ENCODE results near the gene SCPEP1. TPM values are rescaled to one million over a fixed set of nuclear protein-coding genes. Genes with fewer than 3 reads are reported as not detected.
"Not testable (repeated sequence)": the region's sequence is repeated elsewhere in the genome, so short reads cannot be mapped to it uniquely, and the experiment has no call there.

The SCPEP1 gene
- total RNA-seq, 2 experiments from 2014 or later = 22.1 to 25.5 TPM

DNA sequence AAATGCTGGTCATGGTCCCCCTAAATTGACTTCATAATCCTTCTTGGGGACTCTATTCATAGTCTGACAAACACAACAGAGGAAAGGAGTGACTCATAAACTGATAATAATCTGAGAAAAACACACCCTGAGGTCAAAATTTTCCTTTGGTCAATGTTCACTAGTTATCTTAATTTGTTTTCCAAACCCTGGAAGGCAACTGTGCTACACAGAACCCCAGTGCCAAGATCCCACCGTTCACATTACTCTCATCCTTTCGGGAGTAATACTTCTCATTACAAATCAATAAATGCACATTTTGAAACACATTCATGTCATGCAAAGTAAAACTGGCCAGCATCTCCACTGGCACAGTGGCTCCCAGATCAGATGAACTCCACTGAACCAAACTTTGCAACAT is 40.2 kb upstream of the SCPEP1 start:
- ATAC-seq (ENCODE audit: poor library complexity) = no peak
- ChIA-PET POLR2A (no interaction called here), CTCF (no interaction called here)
- peaks cover 41% of the 10 kb centered on the region for H3K36me3 ChIP-seq (ENCODE audit: insufficient read depth, low read length)
- no peaks in the 10 kb centered on the region for H3K27me3 Mint-ChIP-seq
- intact Hi-C loops (cut with DNase I, micrococcal nuclease) = no loop called here
- H3K27me3 ChIP-seq (ENCODE audit: control insufficient read depth in 1 of 2, insufficient read depth in 2 of 2, low read length in 2 of 2) = no peaks in the 10 kb centered on the region
- H3K27ac ChIP-seq (ENCODE audit: low read depth in 1 of 2, low read length in 2 of 2) = no peak overlapping the region
- no peak overlapping the region for H3K4me3 Mint-ChIP-seq
- H3K4me1 ChIP-seq (ENCODE audit: insufficient read depth, low read length) = no peaks in the 10 kb centered on the region
- no peaks in the 10 kb centered on the region for H3K9me3 ChIP-seq (ENCODE audit: control insufficient read depth in 1 of 2, insufficient read depth in 1 of 2, low read length in 2 of 2)
- H3K27ac Mint-ChIP-seq = no peak overlapping the region
- peaks cover 79% of the 10 kb centered on the region for H3K36me3 Mint-ChIP-seq (ENCODE audit: low read depth)
- H3K9me3 Mint-ChIP-seq = no peaks in the 10 kb centered on the region
- no peak overlapping the region for H3K4me3 ChIP-seq (ENCODE audit: low read length)
- DNase-seq = no peak
- TF ChIP-seq, protein P1, sequence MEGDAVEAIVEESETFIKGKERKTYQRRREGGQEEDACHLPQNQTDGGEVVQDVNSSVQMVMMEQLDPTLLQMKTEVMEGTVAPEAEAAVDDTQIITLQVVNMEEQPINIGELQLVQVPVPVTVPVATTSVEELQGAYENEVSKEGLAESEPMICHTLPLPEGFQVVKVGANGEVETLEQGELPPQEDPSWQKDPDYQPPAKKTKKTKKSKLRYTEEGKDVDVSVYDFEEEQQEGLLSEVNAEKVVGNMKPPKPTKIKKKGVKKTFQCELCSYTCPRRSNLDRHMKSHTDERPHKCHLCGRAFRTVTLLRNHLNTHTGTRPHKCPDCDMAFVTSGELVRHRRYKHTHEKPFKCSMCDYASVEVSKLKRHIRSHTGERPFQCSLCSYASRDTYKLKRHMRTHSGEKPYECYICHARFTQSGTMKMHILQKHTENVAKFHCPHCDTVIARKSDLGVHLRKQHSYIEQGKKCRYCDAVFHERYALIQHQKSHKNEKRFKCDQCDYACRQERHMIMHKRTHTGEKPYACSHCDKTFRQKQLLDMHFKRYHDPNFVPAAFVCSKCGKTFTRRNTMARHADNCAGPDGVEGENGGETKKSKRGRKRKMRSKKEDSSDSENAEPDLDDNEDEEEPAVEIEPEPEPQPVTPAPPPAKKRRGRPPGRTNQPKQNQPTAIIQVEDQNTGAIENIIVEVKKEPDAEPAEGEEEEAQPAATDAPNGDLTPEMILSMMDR (IDR thresholded peaks at IDR 0.05) = no peak
- H3K4me1 Mint-ChIP-seq (ENCODE audit: low read depth) = no peaks in the 10 kb centered on the region

DNA sequence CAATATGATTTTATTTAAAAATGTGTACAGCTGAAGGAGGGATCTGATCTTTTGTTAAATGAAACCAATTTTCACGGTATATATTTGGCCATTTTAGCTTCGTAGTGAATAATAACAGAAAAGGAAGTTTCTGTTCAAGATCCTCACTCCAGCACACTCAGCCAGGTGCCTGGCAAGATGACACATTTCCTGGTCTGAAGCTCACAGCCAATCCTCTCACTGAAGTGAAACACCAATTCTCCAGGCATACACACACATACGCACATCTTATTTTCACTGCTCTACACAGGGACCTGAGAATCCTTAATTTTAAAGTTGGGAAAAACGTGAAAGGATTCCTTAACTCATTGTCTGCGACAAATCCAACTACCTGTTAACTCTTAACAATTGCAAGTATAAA is 39.7 kb upstream of the SCPEP1 start:
- H3K4me1 Mint-ChIP-seq (ENCODE audit: low read depth); H3K4me3 ChIP-seq (ENCODE audit: low read length); ATAC-seq (ENCODE audit: poor library complexity); H3K4me1 ChIP-seq (ENCODE audit: insufficient read depth, low read length); H3K27ac Mint-ChIP-seq; H3K27me3 ChIP-seq (ENCODE audit: control insufficient read depth in 1 of 2, insufficient read depth in 2 of 2, low read length in 2 of 2); H3K27me3 Mint-ChIP-seq; H3K4me3 Mint-ChIP-seq; CTCF ChIA-PET; H3K27ac ChIP-seq (ENCODE audit: low read depth in 1 of 2, low read length in 2 of 2); POLR2A ChIA-PET; DNase-seq; H3K9me3 ChIP-seq (ENCODE audit: control insufficient read depth in 1 of 2, insufficient read depth in 1 of 2, low read length in 2 of 2); H3K9me3 Mint-ChIP-seq; intact Hi-C loops (cut with DNase I, micrococcal nuclease): not testable (repeated sequence)
- H3K36me3 Mint-ChIP-seq (ENCODE audit: low read depth) = peaks cover 84% of the 10 kb centered on the region
- peaks cover 44% of the 10 kb centered on the region for H3K36me3 ChIP-seq (ENCODE audit: insufficient read depth, low read length)

DNA sequence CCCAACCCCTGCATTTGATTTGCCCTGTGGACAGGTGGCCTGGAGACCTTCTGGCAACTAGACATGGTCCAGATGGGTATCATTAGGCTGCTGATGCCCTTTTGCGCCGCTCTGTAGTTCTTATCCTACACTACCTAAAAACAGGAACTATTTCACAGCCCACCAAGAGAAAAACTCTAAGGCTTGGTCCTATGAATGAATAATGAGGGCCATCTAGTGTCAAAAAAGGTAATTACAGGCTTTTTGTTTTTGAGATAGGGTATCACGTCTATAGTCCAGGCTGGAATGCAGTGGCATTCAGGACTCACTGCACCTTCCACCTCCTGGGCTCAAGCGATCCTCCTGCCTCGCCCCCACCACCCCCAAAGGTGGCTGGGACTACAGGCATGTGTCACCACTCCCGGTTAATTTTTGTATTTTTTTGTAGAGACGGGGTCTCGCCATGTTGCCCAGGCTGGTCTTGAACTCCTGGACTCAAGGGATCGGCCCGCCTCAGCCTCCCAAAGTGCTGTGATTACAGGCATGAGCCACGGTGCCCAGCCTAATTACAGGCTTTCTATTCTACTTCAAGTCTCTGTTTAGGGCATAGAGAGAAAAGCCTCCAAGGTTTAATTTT is 38.0 kb upstream of the SCPEP1 start:
- no peaks in the 10 kb centered on the region for H3K27me3 ChIP-seq (ENCODE audit: control insufficient read depth in 1 of 2, insufficient read depth in 2 of 2, low read length in 2 of 2)
- H3K4me3 Mint-ChIP-seq = no peak overlapping the region
- H3K9me3 Mint-ChIP-seq = no peaks in the 10 kb centered on the region
- no peaks in the 10 kb centered on the region for H3K4me1 ChIP-seq (ENCODE audit: insufficient read depth, low read length)
- no peaks in the 10 kb centered on the region for H3K27me3 Mint-ChIP-seq
- CTCF ChIA-PET = interaction anchor here (0.6 to 1.4 kb wide), 6 partner anchors 9 to 122 kb away, joined by 3 to 12 read pairs (median 3); no protein-coding TSS in a partner anchor
- H3K9me3 ChIP-seq (ENCODE audit: control insufficient read depth in 1 of 2, insufficient read depth in 1 of 2, low read length in 2 of 2) = no peaks in the 10 kb centered on the region
- peaks cover 52% of the 10 kb centered on the region for H3K36me3 ChIP-seq (ENCODE audit: insufficient read depth, low read length)
- DNase-seq = peak in 3 of 14 experiments; percentile 63 to 74 (median 73)
- H3K36me3 Mint-ChIP-seq (ENCODE audit: low read depth) = peaks cover 88% of the 10 kb centered on the region
- intact Hi-C loops (cut with DNase I, micrococcal nuclease) = loop anchor here (1.0 to 5.0 kb wide), 4 partner anchors 47 to 348 kb away; partner anchors contain the start of gene NOG (in 1 of the 2)
- no peak overlapping the region for H3K27ac Mint-ChIP-seq
- no peaks in the 10 kb centered on the region for H3K4me1 Mint-ChIP-seq (ENCODE audit: low read depth)
- TF ChIP-seq, protein P1 (IDR thresholded peaks at IDR 0.05) = peak; percentile 85
- peak; percentile 79 for ATAC-seq (ENCODE audit: poor library complexity)
- H3K4me3 ChIP-seq (ENCODE audit: low read length) = no peak overlapping the region
- H3K27ac ChIP-seq (ENCODE audit: low read depth in 1 of 2, low read length in 2 of 2) = no peak overlapping the region
- POLR2A ChIA-PET = interaction anchor here (0.6 to 1.0 kb wide), 3 partner anchors 26 to 311 kb away, joined by 3 to 7 read pairs (median 3); partner anchors contain the start of gene TRIM25
